ENCODE data around the gene SASH1. TPM values are rescaled to one million over a fixed set of nuclear protein-coding genes. Genes with fewer than 3 reads are reported as not detected.

The SASH1 gene
- total RNA-seq, 2 donors from 2014 or later: 4.6 to 12.4 TPM

DNA sequence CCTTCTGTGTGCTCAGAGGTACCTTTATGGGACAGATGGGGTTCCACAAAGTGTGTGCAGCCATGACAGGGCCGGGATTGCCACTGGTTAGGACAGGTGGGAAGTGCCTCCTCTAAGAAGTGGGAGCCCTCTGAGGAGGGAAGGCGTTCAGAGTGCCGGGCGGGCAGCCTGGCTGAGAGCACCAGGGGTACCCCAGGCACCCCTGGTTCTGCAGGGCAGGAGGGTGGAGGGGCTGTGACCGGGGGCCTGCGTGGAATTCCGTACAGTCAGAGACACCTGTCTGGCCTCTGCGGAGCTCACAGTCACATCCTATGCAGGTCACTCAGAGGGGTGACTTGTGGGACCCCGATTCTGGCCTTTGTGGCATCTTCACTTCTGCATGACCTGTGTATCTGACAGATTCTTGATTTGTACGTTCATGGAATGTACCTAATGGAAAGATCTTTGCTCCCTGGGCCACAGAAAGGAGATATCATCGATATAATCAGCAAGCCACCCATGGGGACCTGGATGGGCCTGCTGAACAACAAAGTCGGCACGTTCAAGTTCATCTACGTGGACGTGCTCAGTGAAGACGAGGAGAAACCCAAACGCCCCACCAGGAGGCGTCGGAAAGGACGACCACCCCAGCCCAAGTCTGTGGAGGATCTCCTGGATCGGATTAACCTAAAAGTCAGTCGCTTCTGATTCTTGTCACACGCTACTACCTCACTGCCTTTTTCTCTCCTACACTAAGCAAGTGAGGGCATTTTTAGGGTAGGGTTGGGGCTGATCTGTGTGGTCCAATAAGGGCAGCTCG is 190.9 kb downstream of the SASH1 start:
- no peak overlapping the region for H3K9ac ChIP-seq (ENCODE audit: extremely low read depth, low read length, poor library complexity, severe bottlenecking)
- H3K4me1 Mint-ChIP-seq: peaks cover 20% of the 10 kb centered on the region
- TF ChIP-seq, protein P1, sequence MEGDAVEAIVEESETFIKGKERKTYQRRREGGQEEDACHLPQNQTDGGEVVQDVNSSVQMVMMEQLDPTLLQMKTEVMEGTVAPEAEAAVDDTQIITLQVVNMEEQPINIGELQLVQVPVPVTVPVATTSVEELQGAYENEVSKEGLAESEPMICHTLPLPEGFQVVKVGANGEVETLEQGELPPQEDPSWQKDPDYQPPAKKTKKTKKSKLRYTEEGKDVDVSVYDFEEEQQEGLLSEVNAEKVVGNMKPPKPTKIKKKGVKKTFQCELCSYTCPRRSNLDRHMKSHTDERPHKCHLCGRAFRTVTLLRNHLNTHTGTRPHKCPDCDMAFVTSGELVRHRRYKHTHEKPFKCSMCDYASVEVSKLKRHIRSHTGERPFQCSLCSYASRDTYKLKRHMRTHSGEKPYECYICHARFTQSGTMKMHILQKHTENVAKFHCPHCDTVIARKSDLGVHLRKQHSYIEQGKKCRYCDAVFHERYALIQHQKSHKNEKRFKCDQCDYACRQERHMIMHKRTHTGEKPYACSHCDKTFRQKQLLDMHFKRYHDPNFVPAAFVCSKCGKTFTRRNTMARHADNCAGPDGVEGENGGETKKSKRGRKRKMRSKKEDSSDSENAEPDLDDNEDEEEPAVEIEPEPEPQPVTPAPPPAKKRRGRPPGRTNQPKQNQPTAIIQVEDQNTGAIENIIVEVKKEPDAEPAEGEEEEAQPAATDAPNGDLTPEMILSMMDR (conservative IDR thresholded peaks at IDR 0.05): peak; percentile 67
- H3K36me3 Mint-ChIP-seq (ENCODE audit: low read depth): peaks cover 26% of the 10 kb centered on the region
- peak; percentile 69 for DNase-seq
- no peak overlapping the region for H3K4me3 ChIP-seq (ENCODE audit: low read length)
- H3K9me3 Mint-ChIP-seq: peaks cover 7% of the 10 kb centered on the region
- H3K4me3 Mint-ChIP-seq: no peak overlapping the region
- H3K27me3 ChIP-seq (ENCODE audit: control insufficient read depth, insufficient read depth, low read length, poor library complexity, severe bottlenecking): no peaks in the 10 kb centered on the region
- H3K4me1 ChIP-seq (ENCODE audit: control insufficient read depth, insufficient read depth, low read length): peaks cover 3% of the 10 kb centered on the region
- H3K36me3 ChIP-seq (ENCODE audit: control insufficient read depth, insufficient read depth, low read length): peaks cover 38% of the 10 kb centered on the region
- no peaks in the 10 kb centered on the region for H3K9me3 ChIP-seq (ENCODE audit: control insufficient read depth, low read length)
- 93 to 97% methylated on average over 18 to 24 of the region's 24 CpGs for WGBS, 2 experiments (ENCODE audit: insufficient coverage in 1 of 2, insufficient read length in 1 of 2)
- no peaks in the 10 kb centered on the region for H3K27me3 Mint-ChIP-seq (ENCODE audit: insufficient read depth)
- no peak overlapping the region for H3K27ac Mint-ChIP-seq
- H3K27ac ChIP-seq (ENCODE audit: low read depth, low read length): no peak overlapping the region

DNA sequence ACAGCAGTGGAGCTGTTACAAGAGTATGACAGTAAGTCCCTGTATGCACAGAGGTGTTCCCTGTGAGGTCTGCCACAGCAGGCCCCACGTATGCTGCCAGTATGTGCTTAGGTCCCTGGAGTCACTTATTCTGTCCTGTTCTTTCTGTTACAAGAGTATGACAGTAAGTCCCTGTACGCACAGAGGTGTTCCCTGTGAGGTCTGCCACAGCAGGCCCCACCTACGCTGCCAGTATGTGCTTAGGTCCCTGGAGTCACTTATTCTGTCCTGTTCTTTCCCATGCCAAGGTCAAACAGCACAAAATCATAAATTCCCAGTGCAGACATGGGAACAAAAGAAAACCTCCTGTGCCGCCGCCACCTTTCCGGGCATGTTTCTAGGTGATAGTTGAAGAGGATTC is 192.2 kb downstream of the SASH1 start:
- no peak for DNase-seq
- TF ChIP-seq, protein P1 (conservative IDR thresholded peaks at IDR 0.05): no peak
- Mint-ChIP-seq H3K27me3 (ENCODE audit: insufficient read depth) (no peaks in the 10 kb centered on the region), H3K36me3 (ENCODE audit: low read depth) (peaks cover 19% of the 10 kb centered on the region), H3K4me1 (peaks cover 22% of the 10 kb centered on the region), H3K27ac (no peak overlapping the region), H3K9me3 (no peaks in the 10 kb centered on the region), H3K4me3 (no peak overlapping the region)
- Histone ChIP-seq H3K36me3 (ENCODE audit: control insufficient read depth, insufficient read depth, low read length) (peaks cover 32% of the 10 kb centered on the region), H3K9me3 (ENCODE audit: control insufficient read depth, low read length) (no peaks in the 10 kb centered on the region), H3K4me1 (ENCODE audit: control insufficient read depth, insufficient read depth, low read length) (peaks cover 3% of the 10 kb centered on the region), H3K27me3 (ENCODE audit: control insufficient read depth, insufficient read depth, low read length, poor library complexity, severe bottlenecking) (no peaks in the 10 kb centered on the region), H3K27ac (ENCODE audit: low read depth, low read length) (no peak overlapping the region), H3K4me3 (ENCODE audit: low read length) (no peak overlapping the region), H3K9ac (ENCODE audit: extremely low read depth, low read length, poor library complexity, severe bottlenecking) (no peak overlapping the region)
- WGBS, 2 experiments (ENCODE audit: insufficient coverage in 1 of 2, insufficient read length in 1 of 2): 94 to 97% methylated on average over 6 of the region's 6 CpGs

DNA sequence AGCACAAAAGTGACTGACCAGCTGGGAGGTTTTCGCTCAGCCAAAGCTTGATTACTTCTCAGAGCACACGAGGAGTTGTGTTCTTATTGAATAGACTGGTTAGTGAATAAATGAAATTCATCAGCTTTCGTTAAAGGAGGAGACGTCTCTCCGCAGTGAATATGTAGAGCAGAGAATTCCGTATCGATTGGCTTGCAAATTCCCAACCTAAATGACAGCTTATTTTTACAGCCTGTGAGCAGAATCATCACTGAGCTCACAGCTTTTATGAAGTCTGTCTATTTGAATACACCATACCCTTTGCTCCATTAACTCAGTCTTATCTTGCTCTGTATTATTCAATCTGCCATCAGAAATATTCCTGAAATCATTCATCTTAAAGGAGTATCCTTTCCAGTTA is 192.7 kb downstream of the SASH1 start:
- no peak for DNase-seq
- Histone ChIP-seq H3K9me3 (ENCODE audit: control insufficient read depth, low read length) (no peaks in the 10 kb centered on the region), H3K27ac (ENCODE audit: low read depth, low read length) (no peak overlapping the region), H3K4me3 (ENCODE audit: low read length) (no peak overlapping the region), H3K27me3 (ENCODE audit: control insufficient read depth, insufficient read depth, low read length, poor library complexity, severe bottlenecking) (no peaks in the 10 kb centered on the region), H3K4me1 (ENCODE audit: control insufficient read depth, insufficient read depth, low read length) (peaks cover 3% of the 10 kb centered on the region), H3K36me3 (ENCODE audit: control insufficient read depth, insufficient read depth, low read length) (peaks cover 32% of the 10 kb centered on the region), H3K9ac (ENCODE audit: extremely low read depth, low read length, poor library complexity, severe bottlenecking) (no peak overlapping the region)
- WGBS, 2 experiments (ENCODE audit: insufficient coverage in 1 of 2, insufficient read length in 1 of 2): 96 to 97% methylated on average over 6 to 7 of the region's 7 CpGs
- Mint-ChIP-seq H3K4me3 (no peak overlapping the region), H3K27ac (no peak overlapping the region), H3K4me1 (peaks cover 25% of the 10 kb centered on the region), H3K36me3 (ENCODE audit: low read depth) (peaks cover 19% of the 10 kb centered on the region), H3K27me3 (ENCODE audit: insufficient read depth) (no peaks in the 10 kb centered on the region), H3K9me3 (no peaks in the 10 kb centered on the region)
- TF ChIP-seq, protein P1 (conservative IDR thresholded peaks at IDR 0.05): no peak
